Measurements from ENCODE around the gene SYCN. TPM values are rescaled to one million over a fixed set of nuclear protein-coding genes. Genes with fewer than 3 reads are reported as not detected.
"Not testable (repeated sequence)": the region's sequence is repeated elsewhere in the genome, so short reads cannot be mapped to it uniquely, and the experiment has no call there.

SYCN gene
- total and polyA plus RNA-seq, 12 donors, result 0.55 TPM; not detected in 11

DNA sequence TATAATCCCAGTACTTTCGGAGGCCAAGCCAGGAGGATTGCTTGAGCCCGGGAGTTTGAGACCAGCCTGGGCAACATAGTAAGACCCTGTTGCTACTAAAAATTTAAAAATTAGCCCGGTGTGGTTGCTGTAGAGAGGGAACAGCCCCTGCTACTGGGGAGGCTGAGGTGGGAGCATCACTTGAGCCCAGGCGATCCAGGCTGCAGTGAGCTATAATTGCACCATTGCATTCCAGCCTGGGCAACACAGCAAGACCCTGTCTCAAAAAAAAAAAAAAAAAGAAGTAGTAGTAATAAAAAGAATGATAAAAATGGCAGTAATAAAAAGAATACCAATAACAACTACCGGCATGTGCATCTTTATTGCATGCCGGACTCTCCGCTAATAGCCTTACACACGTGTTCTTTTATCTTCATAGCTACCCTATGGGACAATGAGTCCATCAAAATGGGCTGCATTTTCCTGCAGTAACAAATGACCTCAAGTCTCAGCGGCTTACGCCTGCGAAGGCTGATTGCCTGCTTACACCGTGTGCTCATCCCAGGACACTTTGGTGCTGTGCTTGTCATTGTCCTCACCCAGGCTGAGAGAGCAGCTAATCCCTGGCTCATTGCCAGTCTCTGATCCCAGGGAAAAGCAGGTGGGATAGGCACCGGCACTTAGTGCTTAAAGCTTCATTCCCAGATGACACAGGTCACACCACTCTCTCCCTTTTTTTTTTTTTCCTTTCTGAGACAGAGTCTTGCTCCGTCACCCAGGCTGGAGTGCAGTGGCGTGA is 14.4 kb upstream of the SYCN start:
- ATAC-seq, result no peak
- peaks cover 0 to 27% (median 4%) of the 10 kb centered on the region in 11 donors for H3K9me3 ChIP-seq
- intact Hi-C loops (cut with DNase I), result loop anchor here in 1 of 10 donors (10.0 kb wide), 1 partner anchor 106 kb away; the partner anchor contains the start of gene LRFN1
- H3K4me1 ChIP-seq, result no peaks in the 10 kb centered on the region
- H3K27ac ChIP-seq, result no peak overlapping the region
- TF ChIP-seq, protein P1, sequence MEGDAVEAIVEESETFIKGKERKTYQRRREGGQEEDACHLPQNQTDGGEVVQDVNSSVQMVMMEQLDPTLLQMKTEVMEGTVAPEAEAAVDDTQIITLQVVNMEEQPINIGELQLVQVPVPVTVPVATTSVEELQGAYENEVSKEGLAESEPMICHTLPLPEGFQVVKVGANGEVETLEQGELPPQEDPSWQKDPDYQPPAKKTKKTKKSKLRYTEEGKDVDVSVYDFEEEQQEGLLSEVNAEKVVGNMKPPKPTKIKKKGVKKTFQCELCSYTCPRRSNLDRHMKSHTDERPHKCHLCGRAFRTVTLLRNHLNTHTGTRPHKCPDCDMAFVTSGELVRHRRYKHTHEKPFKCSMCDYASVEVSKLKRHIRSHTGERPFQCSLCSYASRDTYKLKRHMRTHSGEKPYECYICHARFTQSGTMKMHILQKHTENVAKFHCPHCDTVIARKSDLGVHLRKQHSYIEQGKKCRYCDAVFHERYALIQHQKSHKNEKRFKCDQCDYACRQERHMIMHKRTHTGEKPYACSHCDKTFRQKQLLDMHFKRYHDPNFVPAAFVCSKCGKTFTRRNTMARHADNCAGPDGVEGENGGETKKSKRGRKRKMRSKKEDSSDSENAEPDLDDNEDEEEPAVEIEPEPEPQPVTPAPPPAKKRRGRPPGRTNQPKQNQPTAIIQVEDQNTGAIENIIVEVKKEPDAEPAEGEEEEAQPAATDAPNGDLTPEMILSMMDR (IDR thresholded peaks at IDR 0.05), result no peak
- peaks cover 0 to 80% (median 67%) of the 10 kb centered on the region in 7 donors for H3K27me3 ChIP-seq
- DNase-seq, result no peak
- H3K4me3 ChIP-seq, result no peak overlapping the region
- 83 to 86% methylated on average over 15 of the region's 15 CpGs for whole genome bisulfite sequencing, 2 donors
- no peaks in the 10 kb centered on the region for H3K36me3 ChIP-seq

DNA sequence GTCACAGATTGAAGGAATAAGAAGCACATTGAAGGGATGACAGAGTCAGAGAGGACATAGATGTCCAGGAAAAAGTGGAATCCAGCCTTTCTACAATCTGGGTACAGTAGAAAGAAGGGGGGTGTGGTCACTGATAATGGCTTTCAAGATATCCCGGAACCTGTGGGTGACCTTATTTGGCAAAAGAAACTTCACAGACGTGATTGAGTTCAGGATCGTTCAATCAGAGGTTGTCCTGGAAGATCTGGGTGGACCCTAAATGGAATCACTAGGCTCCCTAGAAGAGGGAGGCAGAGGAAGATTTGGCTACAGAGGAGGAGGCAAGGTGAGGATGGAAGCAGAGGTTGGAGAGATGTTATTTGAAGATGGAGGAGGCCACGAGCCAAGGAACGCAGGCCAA is 13.0 kb upstream of the SYCN start:
- Histone ChIP-seq H3K27ac (no peak overlapping the region), H3K36me3 (no peaks in the 10 kb centered on the region), H3K27me3 (peaks cover 0 to 77% (median 61%) of the 10 kb centered on the region in 7 donors), H3K4me3 (no peak overlapping the region), H3K9me3 (peaks cover 0 to 27% (median 4%) of the 10 kb centered on the region in 11 donors), H3K4me1 (no peaks in the 10 kb centered on the region)
- WGBS, 2 donors, result 84 to 87% methylated on average over 5 of the region's 5 CpGs
- ATAC-seq, result no peak
- DNase-seq, result no peak
- intact Hi-C loops (cut with DNase I), result loop anchor here in 1 of 10 donors (10.0 kb wide), 1 partner anchor 108 kb away; the partner anchor contains the start of gene LRFN1
- TF ChIP-seq, protein P1 (IDR thresholded peaks at IDR 0.05), result no peak

- H3K4me1 ChIP-seq, ATAC-seq, H3K4me3 ChIP-seq, H3K36me3 ChIP-seq, H3K27ac ChIP-seq, DNase-seq: not testable (repeated sequence)
- peaks cover 0 to 27% (median 4%) of the 10 kb centered on the region in 11 donors for H3K9me3 ChIP-seq
- WGBS, 2 donors, result 87 to 92% methylated on average over 3 of the region's 3 CpGs
- peaks cover 0 to 75% (median 52%) of the 10 kb centered on the region in 7 donors for H3K27me3 ChIP-seq
- intact Hi-C loops (cut with DNase I), result loop anchor here in 1 of 10 donors (10.0 kb wide), 1 partner anchor 109 kb away; the partner anchor contains the start of gene LRFN1
Measured at GRCh38 chr19:39215323-39215722, 11.3 kb upstream of the SYCN start.

GRCh38 chr19:39212375-39212742 is 8.3 kb upstream of the SYCN start:
- H3K27ac ChIP-seq, result no peak overlapping the region
- DNase-seq (no peak), ATAC-seq (peak in 1 of 8 donors; percentile 39)
- TF ChIP-seq, protein P1 (IDR thresholded peaks at IDR 0.05), result peak in 2 of 9 donors; percentile 9 to 42
- H3K4me3 ChIP-seq, result no peak overlapping the region
- 15 to 16% methylated on average over 8 of the region's 8 CpGs for WGBS, 2 donors
- peaks cover 0 to 80% (median 38%) of the 10 kb centered on the region in 7 donors for H3K27me3 ChIP-seq
- H3K9me3 ChIP-seq, result peaks cover 0 to 23% (median 3%) of the 10 kb centered on the region in 11 donors
- H3K4me1 ChIP-seq, result no peaks in the 10 kb centered on the region
- H3K36me3 ChIP-seq, result no peaks in the 10 kb centered on the region
- intact Hi-C loops (cut with DNase I), result loop anchor here in 1 of 10 donors (10.0 kb wide), 1 partner anchor 112 kb away; the partner anchor contains the start of gene LRFN1
